Occipital lobe (tissue), 2 donors: ENCODE data around the gene FN1. TPM values are rescaled to one million over a fixed set of nuclear protein-coding genes. Genes with fewer than 3 reads are reported as not detected.
"Not testable (repeated sequence)": the region's sequence is repeated elsewhere in the genome, so short reads cannot be mapped to it uniquely, and the experiment has no call there.

ENCODE experiments used
- DNase-seq: peaks from one replicate; lab custom pipeline; 2025; lab: John Stamatoyannopoulos, UW
- total RNA-seq: library from RNA; depleted of rRNA; stranded (reverse); fragments of >200 nt; gene quantifications from one replicate; pipeline ENCODE4 v1.2.3, GENCODE V29; 2014

The FN1 gene
- total RNA-seq, 1 donor from 2014 or later = 85.5 TPM

DNA sequence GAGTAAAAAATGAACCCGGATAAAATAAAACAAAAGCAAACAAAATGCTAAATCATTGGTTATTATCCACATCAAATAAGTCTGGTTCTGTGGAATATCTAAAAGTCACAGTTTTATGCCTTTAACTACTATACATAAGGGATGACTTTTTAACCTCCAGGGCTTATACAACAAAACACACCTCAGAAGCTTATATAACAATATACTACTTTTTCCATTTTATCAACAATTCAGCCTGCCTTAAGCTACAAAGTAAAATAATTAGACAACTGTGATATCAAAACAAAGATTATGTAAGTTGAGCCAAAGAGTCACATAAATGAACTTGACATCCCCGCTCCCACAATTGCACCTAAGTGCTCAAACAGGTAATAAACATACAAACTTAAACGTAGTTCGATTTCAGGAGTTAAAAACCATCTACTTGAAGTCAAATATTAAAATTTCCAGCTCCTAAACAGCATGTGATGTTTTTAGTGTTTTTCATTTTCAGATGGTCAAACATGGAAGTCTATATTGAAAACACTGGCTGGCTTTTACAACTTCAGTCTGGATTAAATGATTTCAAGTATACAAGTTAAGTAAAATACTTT lies 69.3 kb downstream of the FN1 start:
- DNase-seq = no peak

DNA sequence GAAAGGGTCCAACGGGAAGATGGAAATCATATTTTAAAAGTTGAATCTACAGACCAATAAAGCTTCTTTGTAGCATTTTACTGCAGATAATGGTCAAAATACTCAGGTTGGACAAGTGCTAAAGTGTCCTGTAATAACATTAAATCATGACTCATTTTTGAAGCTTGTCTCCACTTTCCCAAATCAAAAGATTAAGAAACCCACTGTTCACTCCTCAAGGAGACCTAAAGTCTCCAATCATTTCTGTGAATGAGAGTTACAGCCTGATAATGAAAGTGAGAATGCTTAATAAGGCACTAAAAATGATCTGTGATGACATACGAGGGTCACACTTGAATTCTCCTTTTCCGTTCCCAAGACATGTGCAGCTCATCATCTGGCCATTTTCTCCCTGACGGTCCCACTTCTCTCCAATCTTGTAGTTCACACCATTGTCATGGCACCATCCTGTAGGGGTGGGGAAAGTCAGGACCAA lies 70.6 kb downstream of the FN1 start:
- DNase-seq = no peak

DNA sequence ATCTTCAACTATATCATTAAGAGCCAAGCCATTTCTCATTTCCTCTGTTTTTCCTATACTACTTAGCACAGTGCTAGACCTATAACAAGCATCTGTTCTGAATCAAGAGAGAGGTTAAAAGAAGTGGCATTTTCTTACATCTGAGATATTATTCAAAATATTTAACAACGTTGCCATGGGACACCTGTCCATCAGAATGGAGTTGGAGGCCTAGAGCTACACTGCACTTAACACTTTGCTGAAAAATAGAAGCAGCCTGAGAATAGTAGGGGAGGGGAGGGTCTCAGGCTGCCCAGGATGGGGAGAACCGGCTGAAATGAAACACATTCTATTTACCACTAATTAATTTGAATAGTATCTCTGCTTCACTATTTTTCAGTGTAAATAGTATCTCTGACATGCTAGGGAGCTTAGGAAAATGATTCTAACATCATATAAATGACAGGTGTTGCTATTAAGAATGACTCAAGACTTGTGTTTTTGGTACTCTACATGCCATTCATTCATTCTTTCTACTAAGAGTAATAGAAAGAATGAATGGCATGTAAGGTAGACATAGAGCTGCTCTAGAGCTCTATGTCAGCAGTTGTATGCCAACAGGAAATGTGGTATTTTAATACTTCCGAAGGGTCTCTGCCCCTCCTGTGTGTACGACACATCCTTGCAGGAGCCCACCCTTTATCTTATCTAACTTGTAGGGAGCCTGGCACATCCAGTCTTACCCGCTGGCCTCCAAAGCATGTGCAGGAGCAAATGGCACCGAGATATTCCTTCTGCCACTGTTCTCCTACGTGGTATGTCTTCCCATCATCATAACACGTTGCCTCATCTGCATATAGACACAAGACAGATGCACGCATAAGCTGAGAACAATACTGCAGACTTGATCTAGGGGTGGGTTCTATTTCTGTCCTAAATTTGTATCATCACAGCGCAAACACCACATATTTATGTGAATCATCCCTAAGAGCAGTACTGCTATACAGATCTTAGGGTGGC lies 71.4 kb downstream of the FN1 start:
- DNase-seq = no peak

DNA sequence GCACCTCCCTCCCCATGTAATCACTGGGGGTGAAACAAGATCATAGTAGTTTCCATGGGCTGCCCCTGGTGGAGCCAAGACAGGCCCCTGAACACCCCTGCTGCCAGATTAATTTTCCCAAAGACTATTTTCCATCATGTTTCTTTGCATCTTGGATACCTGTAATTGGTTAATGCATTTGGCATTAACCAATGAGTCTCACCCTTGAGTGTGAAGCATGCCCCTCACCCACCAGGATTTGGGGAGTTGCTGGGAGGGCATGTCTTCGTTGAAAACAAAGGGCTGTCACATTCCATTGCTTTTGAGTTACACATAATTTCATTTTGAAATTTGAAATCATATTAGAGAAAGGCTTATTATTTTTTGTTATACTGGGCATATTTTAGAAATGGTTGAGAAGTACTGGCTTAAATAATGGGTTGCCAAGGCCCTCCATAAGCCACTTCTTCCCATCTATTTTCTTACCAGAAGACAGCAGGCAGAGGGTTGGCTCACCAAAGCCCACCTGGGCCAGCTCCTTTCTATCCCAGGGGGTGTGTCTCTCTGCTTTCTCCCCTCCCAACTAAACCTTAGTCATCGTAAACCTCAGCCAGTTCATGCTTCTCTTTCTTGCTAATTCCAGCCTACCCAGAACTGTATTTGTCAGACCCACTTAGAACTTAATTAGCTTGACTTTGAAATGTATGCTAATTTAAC lies 72.3 kb downstream of the FN1 start:
- DNase-seq = no peak

DNA sequence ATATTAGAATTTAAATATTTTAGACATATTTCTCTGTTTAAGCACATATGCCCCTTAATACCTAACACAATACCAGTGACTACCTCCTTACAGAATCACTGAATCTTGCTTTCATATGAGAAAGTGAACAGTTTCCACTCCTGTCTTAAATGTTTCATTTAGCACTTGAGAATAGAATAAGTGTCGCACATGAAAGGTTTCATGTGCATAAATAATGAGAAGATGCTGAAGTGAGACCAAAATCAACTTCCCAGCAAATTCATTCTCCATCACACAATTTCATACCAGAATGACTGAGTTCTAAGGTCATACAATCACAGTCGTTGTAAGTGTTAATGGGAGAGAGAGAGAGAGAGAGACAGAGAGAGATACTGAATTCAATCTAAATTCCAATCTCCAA lies 72.8 kb downstream of the FN1 start:
- DNase-seq = no peak

DNA sequence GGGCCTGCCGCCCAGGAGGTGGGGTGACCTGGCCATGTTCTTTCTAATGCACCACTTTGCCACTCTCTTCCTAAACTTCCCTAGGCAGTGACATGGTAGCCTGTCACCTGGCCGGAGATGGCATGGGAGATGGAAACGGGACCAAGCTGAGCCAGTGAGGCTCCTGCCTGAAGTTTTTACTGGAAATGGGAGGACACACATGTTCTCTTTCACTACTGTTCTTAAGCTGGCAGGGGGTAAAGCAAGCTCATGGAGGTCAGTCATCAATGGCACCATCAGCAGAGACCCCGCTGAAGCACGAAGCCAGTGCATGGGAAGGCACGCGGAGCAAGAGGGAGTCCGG lies 73.3 kb downstream of the FN1 start:
- DNase-seq = no peak

DNA sequence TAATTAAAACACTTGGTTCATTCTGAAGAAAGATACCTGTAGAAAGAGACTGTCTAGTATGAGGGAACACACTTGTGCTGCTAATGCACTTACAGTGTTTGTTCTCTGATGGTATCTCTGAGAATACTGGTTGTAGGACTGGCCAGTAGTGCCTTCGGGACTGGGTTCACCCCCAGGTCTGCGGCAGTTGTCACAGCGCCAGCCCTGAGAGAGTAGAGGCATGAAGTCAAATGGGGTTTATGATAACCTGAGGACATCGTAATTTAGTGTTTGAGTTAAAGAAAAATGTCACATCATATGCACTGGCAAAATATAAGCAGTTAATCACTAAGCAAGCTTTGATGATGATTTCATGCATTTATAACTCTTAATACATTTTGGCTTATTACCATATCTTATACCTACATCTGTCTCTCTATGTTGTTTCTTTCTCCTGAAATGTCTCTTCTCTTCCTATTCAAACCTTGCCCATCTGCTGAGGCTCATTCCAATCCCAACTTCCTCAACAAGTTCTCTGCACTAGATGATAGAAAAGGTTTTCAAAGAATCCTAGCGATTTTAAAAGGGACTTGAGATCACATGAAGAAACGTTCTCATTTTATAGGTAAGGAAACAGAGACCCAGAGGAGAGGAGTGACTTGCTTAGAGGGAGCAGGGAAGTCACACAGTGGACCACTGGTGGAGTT lies 73.8 kb downstream of the FN1 start:
- no peak for DNase-seq

DNA sequence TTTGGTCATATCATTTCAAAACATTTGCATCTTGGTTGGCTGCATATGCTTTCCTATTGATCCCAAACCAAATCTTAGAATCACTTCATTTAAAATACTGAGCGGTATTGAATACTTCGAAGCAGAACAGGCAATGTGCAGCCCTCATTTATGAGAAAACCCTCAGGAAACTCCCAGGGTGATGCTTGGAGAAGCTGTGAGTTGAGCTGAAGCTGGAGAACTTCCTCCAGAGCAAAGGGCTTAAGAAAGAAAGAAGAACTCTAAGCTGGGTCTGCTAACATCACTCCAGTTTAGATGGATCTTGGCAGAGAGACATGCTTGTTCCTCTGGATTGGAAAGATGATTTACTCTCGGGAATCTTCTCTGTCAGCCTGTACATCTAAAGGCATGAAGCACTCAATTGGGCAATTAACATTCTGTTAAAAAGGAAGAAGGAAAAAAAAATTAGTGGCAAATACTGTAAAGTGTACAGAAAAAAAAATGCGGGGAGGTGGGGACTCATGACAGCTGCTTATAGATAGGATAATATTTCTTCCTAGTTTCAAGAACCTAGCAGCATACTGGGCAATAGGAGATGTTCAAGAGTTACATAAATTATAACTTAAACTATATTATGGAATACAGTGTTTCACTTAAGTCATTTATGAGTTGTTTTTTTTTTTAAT lies 74.5 kb downstream of the FN1 start:
- no peak for DNase-seq

DNA sequence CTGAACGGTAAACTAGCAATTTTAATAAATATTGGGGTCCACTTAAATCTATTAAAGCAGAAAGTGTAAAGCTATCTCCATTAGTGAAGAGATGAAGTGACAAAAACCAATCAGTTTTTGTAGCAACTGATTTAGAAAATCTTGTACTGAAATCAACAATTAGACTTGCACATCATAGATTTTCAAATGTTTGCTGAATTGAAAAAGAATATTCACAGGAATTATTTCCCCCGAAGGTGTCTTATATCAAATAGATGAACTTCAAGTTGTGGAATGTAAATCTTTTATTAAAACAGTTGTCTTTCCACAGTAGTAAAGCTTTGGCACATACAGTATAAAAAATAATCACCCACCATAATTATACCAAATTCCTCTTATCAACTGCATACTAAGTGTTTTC lies 75.3 kb downstream of the FN1 start:
- no peak for DNase-seq

DNA sequence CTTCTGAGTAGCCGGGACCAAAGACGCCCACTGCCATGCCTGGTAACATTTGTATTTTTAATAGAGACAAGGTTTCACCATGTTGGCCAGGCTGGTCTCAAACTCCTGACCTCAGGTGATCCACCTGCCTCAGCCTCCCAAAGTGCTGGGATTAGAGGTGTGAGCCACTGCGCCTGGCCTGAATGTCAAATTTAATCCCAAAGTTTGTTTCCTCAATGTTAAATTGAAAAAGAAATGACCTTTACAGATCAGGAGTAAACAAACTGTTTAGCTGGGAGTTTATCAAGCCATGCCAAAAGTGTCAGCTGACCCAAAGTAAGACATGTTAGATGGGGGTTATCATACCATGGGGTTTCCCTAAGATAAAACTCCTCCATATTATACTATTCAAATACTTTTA lies 75.8 kb downstream of the FN1 start:
- DNase-seq = not testable (repeated sequence)

DNA sequence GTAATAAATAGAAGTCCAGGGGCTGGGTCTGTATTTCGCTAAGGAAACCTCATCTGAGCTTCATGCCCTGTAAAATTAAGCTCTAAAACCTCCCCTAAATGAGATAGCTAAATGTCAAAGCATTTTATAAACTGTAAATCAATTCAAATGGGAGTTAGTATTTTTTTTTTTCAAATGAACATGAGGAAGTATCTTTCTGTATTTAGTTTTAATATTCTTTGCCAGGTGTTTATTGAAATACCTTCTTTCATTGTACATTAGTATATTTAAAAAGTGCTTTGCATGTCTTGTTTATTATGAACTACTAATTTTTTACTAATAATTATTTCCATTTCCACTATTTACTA lies 76.3 kb downstream of the FN1 start:
- no peak for DNase-seq

DNA sequence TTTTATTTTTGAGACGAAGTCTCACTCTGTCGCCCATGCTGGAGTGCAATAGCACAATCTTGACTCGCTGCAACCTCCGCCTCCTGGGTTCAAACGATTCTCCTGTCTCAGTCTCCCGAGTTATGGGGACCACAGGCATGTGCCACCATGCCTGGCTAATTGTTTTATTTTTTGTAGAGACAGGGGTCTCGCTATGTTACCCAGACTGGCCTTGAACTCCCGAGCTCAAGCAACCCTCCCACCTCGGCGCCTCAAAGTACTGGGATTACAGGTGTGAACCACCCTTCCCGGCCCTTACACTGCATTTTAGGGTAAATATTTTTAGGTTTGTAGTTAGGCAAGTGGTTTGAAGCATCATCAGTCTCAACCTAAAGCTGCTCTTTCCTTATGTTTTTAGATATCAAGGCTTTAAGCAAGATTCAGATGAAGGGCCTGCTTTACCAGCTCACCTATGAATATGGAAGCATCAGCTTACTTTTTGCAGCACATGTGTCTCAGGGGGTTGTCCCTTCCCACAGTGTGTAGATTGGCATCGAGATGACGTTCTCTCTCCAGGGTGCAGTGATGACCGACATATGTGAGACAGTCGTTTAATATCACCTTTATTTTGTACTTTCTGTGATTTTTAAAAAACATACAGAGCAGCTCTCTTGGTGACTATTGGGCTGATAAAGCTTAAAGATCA lies 76.8 kb downstream of the FN1 start:
- no peak for DNase-seq

DNA sequence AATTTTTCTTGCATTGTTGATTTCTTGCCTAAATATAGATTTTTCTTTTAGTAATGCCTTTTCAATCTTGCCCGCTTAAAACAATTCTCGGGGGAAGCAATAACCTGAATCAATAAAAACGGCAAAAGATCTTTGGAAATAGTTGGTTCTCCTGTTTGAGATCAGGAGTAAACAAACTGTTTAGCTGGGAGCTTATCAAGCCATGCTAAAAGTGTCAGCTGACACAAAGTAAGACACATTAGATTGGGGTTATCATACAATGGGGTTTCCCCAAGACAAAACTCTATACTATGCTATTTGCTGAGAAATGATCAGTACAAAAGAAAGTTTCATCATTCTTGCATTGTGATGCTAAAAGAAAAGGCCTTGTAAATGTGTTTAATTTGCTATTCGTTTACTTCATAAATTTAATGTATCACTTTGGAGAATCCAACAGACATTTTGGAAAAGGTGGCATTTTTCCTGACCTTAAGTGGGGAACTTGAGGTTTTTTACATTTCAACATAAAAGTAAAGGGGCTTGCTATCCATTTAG lies 77.5 kb downstream of the FN1 start:
- DNase-seq = no peak

DNA sequence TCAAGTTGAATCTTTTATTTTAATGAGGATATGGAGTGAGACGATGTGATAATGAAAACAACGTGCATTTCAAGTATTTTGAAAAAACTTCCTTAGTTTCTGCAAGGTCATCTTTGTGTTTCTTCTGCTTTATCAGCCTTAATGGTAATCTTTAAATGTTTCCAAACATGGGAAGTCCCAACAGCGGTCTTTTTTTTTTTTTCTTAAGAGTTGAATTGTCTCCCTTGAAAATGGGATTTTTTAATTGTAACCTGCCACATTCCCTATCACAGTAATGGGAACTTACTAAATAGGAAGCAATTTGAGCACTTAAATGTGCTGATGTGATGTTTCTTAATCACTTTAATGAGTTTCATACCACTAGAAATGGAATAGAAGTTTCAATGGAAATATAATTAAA lies 78.2 kb downstream of the FN1 start:
- DNase-seq = no peak

DNA sequence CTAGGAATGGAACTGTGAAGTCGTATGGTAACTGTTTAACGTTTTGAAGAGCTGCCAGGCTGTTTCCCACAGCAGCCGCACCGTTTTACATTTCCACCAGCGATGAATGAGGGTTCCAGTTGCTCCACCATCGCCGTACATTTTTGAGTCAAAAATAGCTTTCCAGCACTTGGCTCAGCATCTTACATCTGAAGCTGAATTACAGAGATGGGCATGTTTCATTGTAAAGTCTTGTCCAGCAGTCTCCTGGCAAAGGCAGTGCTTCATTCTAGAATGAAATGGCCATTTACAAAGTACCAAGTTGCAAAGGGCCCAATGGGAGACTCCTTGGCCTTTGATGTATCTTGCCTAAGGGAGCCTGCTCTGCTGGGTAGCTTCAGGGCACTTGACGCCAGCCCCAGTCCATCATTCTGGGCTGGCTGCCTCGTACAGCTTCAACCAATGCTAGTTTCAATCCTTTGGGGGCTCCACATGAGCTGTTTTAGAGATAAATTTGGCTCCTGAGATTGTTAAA lies 78.9 kb downstream of the FN1 start:
- no peak for DNase-seq

DNA sequence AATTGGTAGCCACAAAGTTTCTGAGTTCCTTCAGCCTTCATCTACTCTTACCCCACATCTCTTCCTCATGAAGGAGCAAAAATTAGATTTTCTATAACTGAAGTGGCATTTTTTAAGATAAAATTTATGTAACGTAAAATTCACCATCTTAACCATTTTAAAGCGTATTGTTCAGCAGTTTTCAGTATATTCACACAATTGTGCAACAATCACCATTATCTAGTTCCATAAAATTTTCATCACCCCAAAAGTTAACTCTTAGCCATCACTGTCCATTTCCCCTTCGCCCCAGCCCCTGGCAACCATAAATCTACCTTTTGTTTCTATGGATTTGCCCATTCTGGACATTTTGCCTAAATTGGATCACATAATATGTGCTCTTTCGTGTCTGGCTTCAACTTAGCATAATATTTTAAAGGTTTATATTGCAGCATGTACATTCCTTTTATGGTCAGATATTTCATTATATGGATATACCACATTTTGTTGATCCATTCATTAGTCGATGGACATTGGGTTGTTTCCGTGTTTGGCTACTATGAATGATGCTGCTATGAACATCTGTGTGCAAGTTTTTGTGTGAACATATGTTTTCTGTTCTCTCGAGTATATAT lies 79.4 kb downstream of the FN1 start:
- no peak for DNase-seq

DNA sequence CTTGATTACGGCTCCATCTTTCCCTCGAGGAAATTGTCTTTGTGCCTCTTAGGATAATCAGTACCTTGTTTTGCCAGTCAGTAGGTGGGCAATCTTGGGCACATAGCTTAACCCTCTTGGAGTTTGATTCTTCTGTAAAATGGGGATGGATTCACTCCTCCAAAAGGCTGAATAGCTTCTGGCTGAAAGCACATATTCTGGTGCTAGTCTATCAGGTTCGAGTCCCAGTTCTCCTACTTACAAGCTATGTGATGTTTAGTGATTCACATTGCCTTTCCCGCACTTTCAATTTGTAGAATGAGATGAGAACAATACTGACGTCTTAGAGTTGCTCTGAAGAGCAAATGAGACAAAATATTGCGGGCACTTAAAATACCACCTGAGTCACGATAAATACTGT lies 80.1 kb downstream of the FN1 start:
- no peak for DNase-seq

DNA sequence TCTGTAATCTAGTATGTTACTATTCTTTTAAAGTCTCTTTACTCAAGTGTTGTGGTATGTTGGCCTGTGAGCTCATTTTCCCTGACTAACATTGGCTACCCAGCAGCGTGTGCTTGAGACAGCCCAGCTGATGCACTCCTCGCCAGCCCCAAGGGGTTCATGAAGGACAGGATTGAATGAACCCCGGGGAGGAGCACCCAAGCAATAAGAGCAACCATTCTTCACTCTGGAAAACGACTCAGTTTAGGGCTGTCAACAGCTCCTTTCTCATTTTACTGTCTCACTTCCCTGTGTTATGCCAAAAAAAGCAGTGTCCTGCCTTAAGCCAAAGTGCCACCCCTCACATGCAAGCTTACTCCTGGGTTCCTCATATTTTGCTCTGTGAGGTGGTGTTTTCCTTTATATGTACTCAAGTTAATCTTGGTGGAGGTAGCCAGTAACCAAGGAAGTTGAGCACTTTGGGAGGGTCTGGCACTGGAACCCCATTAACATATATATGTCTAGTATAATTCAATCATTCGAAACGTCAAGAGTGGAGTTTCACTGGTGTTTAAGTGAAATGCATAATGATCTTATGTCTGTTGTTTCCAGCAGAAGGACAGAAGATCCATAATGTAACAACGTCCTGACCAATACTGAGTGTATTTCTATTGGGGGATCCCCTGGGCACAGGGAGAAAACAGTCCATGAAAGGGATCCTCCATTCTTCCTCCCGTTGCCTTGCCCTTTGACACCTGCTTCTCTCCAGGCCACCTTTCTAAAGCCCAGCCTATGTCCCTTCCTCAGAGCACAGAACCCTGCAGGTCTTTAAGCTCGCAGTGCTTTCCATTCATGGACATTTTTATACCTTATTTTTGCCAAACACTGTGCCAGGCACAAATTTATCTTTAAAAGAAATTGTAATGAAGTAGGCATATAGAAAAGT lies 80.8 kb downstream of the FN1 start:
- no peak for DNase-seq

DNA sequence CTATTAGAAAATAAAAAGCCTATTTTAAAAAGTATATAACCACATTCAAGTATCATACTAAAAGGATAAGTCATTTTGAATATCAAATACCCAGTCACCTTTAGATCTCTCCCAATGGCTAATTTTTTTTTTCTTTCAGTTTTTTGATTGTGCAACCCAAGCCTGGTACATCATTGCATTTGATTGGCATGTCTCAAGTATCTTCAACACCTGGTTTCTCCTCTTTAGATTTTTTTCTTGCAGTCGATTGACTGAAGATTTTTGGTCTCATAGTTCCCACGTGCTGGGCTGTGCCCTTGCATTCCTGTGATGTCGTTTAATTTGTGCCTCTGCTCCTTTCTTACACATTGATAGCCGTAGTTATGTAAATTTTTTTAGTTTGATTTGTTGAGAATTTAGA lies 83.3 kb downstream of the FN1 start:
- no peak for DNase-seq
